Stimulated activated CD4-positive, alpha-beta T cell treated with anti-CD3 and anti-CD28 coated beads, Interleukin-4, amount 100 ng/mL, for 24 hours (primary cell): ENCODE data around the gene ARL2.
"Not testable (repeated sequence)": the region's sequence is repeated elsewhere in the genome, so short reads cannot be mapped to it uniquely, and the experiment has no call there.

ENCODE experiments used
- DNase-seq: peaks from one replicate; pipeline ENCODE4 v3.0.0-alpha.2; 2020

Gene ARL2

GRCh38 chr11:65008873-65009272, 5.1 kb upstream of the ARL2 start:
- DNase-seq = no peak

- DNase-seq = peak; percentile 94
These were observed 651 bp upstream of the ARL2 start for GRCh38 chr11:65013130-65013887.

GRCh38 chr11:65014726-65015227, 817 bp downstream of the ARL2 start:
- no peak for DNase-seq

- no peak for DNase-seq
These were observed 2.7 kb downstream of the ARL2 start for GRCh38 chr11:65016705-65017104.

GRCh38 chr11:65017937-65018336, 4.0 kb downstream of the ARL2 start:
- no peak for DNase-seq

- DNase-seq = no peak
These were observed 5.9 kb downstream of the ARL2 start for GRCh38 chr11:65019824-65020223.

- DNase-seq = no peak
These were observed 7.0 kb downstream of the ARL2 start for GRCh38 chr11:65021003-65021402.

- DNase-seq = no peak
These were observed 7.5 kb downstream of the ARL2 start for GRCh38 chr11:65021509-65021908.

GRCh38 chr11:65023502-65023901, 9.5 kb downstream of the ARL2 start:
- not testable (repeated sequence) for DNase-seq

GRCh38 chr11:65026810-65027209, 12.8 kb downstream of the ARL2 start:
- DNase-seq = no peak

- DNase-seq = peak; percentile 94
These were observed 13.5 kb downstream of the ARL2 start, which contains the start of gene SNX15 for GRCh38 chr11:65027213-65028067. TSS of gene SNX15 (plus strand) at chr11:65027439. CDS start at chr11:65027538, 99 bp downstream.

- DNase-seq = no peak
These were observed 18.3 kb downstream of the ARL2 start for GRCh38 chr11:65032216-65032615.

- no peak for DNase-seq
These were observed 20.5 kb downstream of the ARL2 start for GRCh38 chr11:65034423-65034822.

GRCh38 chr11:65035579-65035978, 21.6 kb downstream of the ARL2 start:
- DNase-seq = no peak

- no peak for DNase-seq
These were observed 23.0 kb downstream of the ARL2 start for GRCh38 chr11:65036931-65037330.

GRCh38 chr11:65040520-65040846, 26.5 kb downstream of the ARL2 start:
- DNase-seq = no peak

- DNase-seq = peak; percentile 89
These were observed 27.1 kb downstream of the ARL2 start, which contains the start of gene SAC3D1 for GRCh38 chr11:65040847-65041622. TSS of gene SAC3D1 (plus strand) at chr11:65041210. CDS start at chr11:65041293, 83 bp downstream.

- no peak for DNase-seq
These were observed 28.9 kb downstream of the ARL2 start for GRCh38 chr11:65042891-65043290.

GRCh38 chr11:65043881-65044501, 30.0 kb downstream of the ARL2 start:
- DNase-seq = no peak

GRCh38 chr11:65045061-65045460, 31.1 kb downstream of the ARL2 start:
- no peak for DNase-seq

GRCh38 chr11:65045728-65046127, 31.8 kb downstream of the ARL2 start:
- DNase-seq = no peak

- peak; percentile 23 for DNase-seq
These were observed 33.8 kb downstream of the ARL2 start for GRCh38 chr11:65047581-65048422.
